Neutrophil (primary cell): ENCODE measurements around the gene FST.
A peak's percentile ranks its signal among the peaks of the same experiment; 100 is the strongest.

Experiments used
- H3K27ac ChIP-seq: fragments of 200-600 bp; sonication (generic); 2 replicates; pipeline ENCODE4 v1.5.1; 2016; ENCODE audit warnings: mild to moderate bottlenecking, moderate library complexity
- H3K27me3 ChIP-seq: fragments of 200-600 bp; sonication (generic); 2 replicates; pipeline ENCODE4 v1.6.0; 2016; ENCODE audit warnings: mild to moderate bottlenecking
- H3K36me3 ChIP-seq: fragments of 200-600 bp; sonication (generic); 2 replicates; pipeline ENCODE4 v1.5.1; 2017
- H3K4me1 ChIP-seq, 2 experiments: fragments of 200-600 bp in 1 of 2; sonication (generic) in 1 of 2; 1 replicate in 1 of 2; 2 replicates in 1 of 2; pipeline versions ENCODE4 v1.5.1 to v1.6.1; 2013 to 2016; ENCODE audit warnings: low read depth in 1 of 2, low read length in 1 of 2, mild to moderate bottlenecking in 1 of 2, moderate library complexity in 1 of 2; ENCODE audit not compliant: control insufficient read depth in 1 of 2, insufficient read depth in 1 of 2
- H3K4me3 ChIP-seq, 2 experiments: fragments of 200-600 bp in 1 of 2; sonication (generic) in 1 of 2; 1 replicate in 1 of 2; 2 replicates in 1 of 2; pipeline ENCODE4 v1.5.1; 2013 to 2016; ENCODE audit warnings: low read depth in 1 of 2, low read length in 1 of 2, mild to moderate bottlenecking in 1 of 2, moderate library complexity in 1 of 2
- H3K9me3 ChIP-seq: fragments of 200-600 bp; sonication (generic); 2 replicates; pipeline ENCODE4 v1.5.1; 2016
- CTCF ChIP-seq: fragments of 200-600 bp; sonication (generic); IDR thresholded peaks from 2 replicates; pipeline ENCODE4 v1.5.1; 2016; ENCODE audit warnings: antibody characterized with exemption

Gene FST

GRCh38 chr5:53475320-53475719 lies 5.1 kb upstream of the FST start:
- Histone ChIP-seq H3K9me3 (no peaks in the 10 kb centered on the region), H3K27me3 (peaks cover 80% of the 10 kb centered on the region)
- TF ChIP-seq CTCF: no peak

GRCh38 chr5:53476019-53476418 lies 4.4 kb upstream of the FST start:
- no peaks in the 10 kb centered on the region for H3K9me3 ChIP-seq
- no peak for TF ChIP-seq CTCF
- H3K4me1 ChIP-seq: peaks cover 14 to 28% of the 10 kb centered on the region in 2 experiments
- H3K27me3 ChIP-seq: peaks cover 87% of the 10 kb centered on the region
- H3K27ac ChIP-seq: no peak overlapping the region
- no peaks in the 10 kb centered on the region for H3K36me3 ChIP-seq
- no peak overlapping the region for H3K4me3 ChIP-seq

More at GRCh38 chr5:53475320-53475719, 5.1 kb upstream of the FST start:
- H3K36me3 ChIP-seq: no peaks in the 10 kb centered on the region
- H3K4me3 ChIP-seq: no peak overlapping the region
- H3K4me1 ChIP-seq: peaks cover 9 to 21% of the 10 kb centered on the region in 2 experiments
- no peak overlapping the region for H3K27ac ChIP-seq

- TF ChIP-seq CTCF: no peak
- Histone ChIP-seq H3K27ac (no peak overlapping the region), H3K4me3 (no peak overlapping the region), H3K27me3 (peaks cover 94% of the 10 kb centered on the region), H3K36me3 (no peaks in the 10 kb centered on the region), H3K4me1 (peaks cover 21 to 29% of the 10 kb centered on the region in 2 experiments), H3K9me3 (no peaks in the 10 kb centered on the region)
Measured at GRCh38 chr5:53476531-53477480, 3.6 kb upstream of the FST start.

GRCh38 chr5:53478411-53479044 lies 1.9 kb upstream of the FST start:
- TF ChIP-seq CTCF: no peak
- H3K9me3 ChIP-seq: no peaks in the 10 kb centered on the region
- H3K4me3 ChIP-seq: no peak overlapping the region
- H3K4me1 ChIP-seq: peaks cover 30 to 39% of the 10 kb centered on the region in 2 experiments
- H3K36me3 ChIP-seq: no peaks in the 10 kb centered on the region
- peaks cover 97% of the 10 kb centered on the region for H3K27me3 ChIP-seq
- H3K27ac ChIP-seq: no peak overlapping the region

GRCh38 chr5:53479045-53479589 lies 1.3 kb upstream of the FST start:
- Histone ChIP-seq H3K4me1 (peaks cover 30 to 39% of the 10 kb centered on the region in 2 experiments), H3K36me3 (no peaks in the 10 kb centered on the region), H3K9me3 (no peaks in the 10 kb centered on the region), H3K27ac (no peak overlapping the region), H3K4me3 (peak overlapping the region; percentile 34 to 60), H3K27me3 (peaks cover 98% of the 10 kb centered on the region)
- TF ChIP-seq CTCF: no peak
